Endothelial cell of umbilical vein (primary cell): ENCODE measurements around the gene TTC9B.

Source experiments
- POLR2A ChIP-seq: IDR thresholded peaks from 2 replicates; pipeline ENCODE4 v1.6.1; 2012; ENCODE audit warnings: low read depth, mild to moderate bottlenecking, control low read depth, low read length
- TF ChIP-seq, protein P1 (sequence below), 2 donors: IDR thresholded peaks; 1 replicate in 1 of 2; 2 replicates in 1 of 2; pipeline ENCODE4 v1.5.1; 2011; ENCODE audit warnings: low read length in 2 of 2, mild to moderate bottlenecking in 2 of 2, moderate library complexity in 2 of 2, control low read depth in 1 of 2, inconsistent platforms in 1 of 2, low read depth in 1 of 2; ENCODE audit not compliant: insufficient read depth in 1 of 2; ENCODE audit errors: extremely low read depth in 1 of 2
- TF ChIP-seq, protein P2 (sequence below): IDR thresholded peaks from 2 replicates; pipeline ENCODE4 v1.6.1; 2011; ENCODE audit not compliant: insufficient read depth, insufficient read length

DNA sequence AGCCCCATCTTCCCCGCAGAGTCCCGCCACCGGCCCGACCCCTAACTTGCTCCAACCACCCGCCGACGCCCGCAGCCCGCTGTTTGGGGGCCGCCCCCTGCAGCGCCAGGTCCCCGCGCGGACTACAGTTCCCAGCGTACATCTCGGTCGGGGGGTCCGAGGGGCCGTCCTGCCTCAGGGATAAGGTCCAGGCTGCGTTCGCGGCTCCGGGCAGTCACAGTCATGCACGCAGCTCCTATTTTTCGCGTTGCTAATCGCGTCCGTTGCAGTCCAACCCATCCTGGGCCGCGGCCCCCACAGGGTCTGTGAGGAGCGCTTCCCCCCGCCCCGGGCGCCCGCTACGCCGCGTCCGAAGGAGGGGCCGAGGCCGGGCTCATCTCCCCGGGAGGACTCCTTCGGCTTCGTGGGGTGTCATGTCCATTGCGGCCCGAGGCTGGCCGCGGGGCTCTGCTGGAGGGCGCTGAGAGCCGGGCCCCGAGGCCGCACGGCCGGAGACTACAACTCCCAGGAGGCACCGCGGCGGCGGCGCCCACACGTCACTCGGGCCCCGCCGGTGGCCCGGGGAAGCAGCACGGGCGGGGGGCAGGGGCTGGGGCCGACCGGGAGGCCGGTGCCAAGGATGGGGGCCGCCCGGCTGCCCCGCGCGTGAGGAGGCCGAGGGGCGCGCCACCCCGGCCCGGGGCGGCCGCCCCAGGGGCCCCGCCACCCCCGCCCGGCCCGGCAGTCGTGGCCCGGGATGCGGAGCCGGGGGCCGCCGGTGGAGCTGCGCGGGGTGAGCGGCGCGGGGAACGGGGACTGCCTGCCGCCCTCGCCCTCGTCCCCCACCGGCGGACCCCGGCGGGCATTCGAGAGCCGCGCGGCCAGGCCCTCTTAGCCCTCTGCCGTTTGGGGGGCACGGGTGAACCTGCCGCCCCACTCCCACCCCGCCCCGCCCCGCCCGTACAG is 27.0 kb downstream of the TTC9B start, which contains the start of gene MAP3K10:
- TF ChIP-seq, protein P1, sequence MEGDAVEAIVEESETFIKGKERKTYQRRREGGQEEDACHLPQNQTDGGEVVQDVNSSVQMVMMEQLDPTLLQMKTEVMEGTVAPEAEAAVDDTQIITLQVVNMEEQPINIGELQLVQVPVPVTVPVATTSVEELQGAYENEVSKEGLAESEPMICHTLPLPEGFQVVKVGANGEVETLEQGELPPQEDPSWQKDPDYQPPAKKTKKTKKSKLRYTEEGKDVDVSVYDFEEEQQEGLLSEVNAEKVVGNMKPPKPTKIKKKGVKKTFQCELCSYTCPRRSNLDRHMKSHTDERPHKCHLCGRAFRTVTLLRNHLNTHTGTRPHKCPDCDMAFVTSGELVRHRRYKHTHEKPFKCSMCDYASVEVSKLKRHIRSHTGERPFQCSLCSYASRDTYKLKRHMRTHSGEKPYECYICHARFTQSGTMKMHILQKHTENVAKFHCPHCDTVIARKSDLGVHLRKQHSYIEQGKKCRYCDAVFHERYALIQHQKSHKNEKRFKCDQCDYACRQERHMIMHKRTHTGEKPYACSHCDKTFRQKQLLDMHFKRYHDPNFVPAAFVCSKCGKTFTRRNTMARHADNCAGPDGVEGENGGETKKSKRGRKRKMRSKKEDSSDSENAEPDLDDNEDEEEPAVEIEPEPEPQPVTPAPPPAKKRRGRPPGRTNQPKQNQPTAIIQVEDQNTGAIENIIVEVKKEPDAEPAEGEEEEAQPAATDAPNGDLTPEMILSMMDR (IDR thresholded peaks at IDR 0.05; ENCODE audit: extremely low read depth in 1 of 2, insufficient read depth in 1 of 2, low read depth in 1 of 2, low read length in 2 of 2), result no peak
- TF ChIP-seq, protein P2, sequence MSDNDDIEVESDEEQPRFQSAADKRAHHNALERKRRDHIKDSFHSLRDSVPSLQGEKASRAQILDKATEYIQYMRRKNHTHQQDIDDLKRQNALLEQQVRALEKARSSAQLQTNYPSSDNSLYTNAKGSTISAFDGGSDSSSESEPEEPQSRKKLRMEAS, result no peak
- TF ChIP-seq POLR2A, result peak; percentile 13
